Immature natural killer cell (primary cell): ENCODE results near the gene FOXC1. TPM values are rescaled to one million over a fixed set of nuclear protein-coding genes. Genes with fewer than 3 reads are reported as not detected.

Experiments
- DNase-seq, 3 donors: peaks; one replicate each; pipeline ENCODE4 v3.0.0; 2022; ENCODE audit warnings: mixed read lengths in 1 of 3
- H3K27ac Mint-ChIP-seq, 6 donors: one replicate each; pipeline ENCODE4 v1.8.0; 2020; ENCODE audit warnings: mixed read lengths in 6 of 6, mild to moderate bottlenecking in 5 of 6, inconsistent platforms in 4 of 6, moderate library complexity in 3 of 6
- H3K27me3 Mint-ChIP-seq, 3 donors: one replicate each; pipeline ENCODE4 v1.8.0; 2020 to 2021; ENCODE audit warnings: low read depth in 3 of 3, mild to moderate bottlenecking in 3 of 3, mixed read lengths in 3 of 3, moderate library complexity in 3 of 3, inconsistent platforms in 1 of 3
- H3K36me3 Mint-ChIP-seq, 3 donors: one replicate each; pipeline ENCODE4 v1.8.0; 2020; ENCODE audit warnings: mixed read lengths in 3 of 3, inconsistent platforms in 2 of 3, mild to moderate bottlenecking in 2 of 3
- H3K4me1 Mint-ChIP-seq, 2 donors: one replicate each; pipeline ENCODE4 v1.8.0; 2020; ENCODE audit warnings: inconsistent platforms in 2 of 2, mild to moderate bottlenecking in 2 of 2, mixed read lengths in 2 of 2, moderate library complexity in 1 of 2
- H3K4me3 Mint-ChIP-seq, 5 donors: one replicate each; pipeline ENCODE4 v1.8.0; 2020; ENCODE audit warnings: mild to moderate bottlenecking in 5 of 5, mixed read lengths in 5 of 5, inconsistent platforms in 3 of 5, moderate library complexity in 3 of 5
- H3K9me3 Mint-ChIP-seq, 6 donors: one replicate each; pipeline ENCODE4 v1.8.0; 2020; ENCODE audit warnings: mild to moderate bottlenecking in 6 of 6, mixed read lengths in 6 of 6, inconsistent platforms in 4 of 6, moderate library complexity in 3 of 6
- polyA plus RNA-seq, 3 donors: library from polyadenylated mRNA; unstranded; fragments of 300-500 nt; fragmentation: Illumina TruSeq; gene quantifications; one replicate each; pipeline ENCODE4 v1.2.3, GENCODE V29; 2021

FOXC1 gene
- polyA plus RNA-seq, 3 donors from 2014 or later = 0.22 TPM; not detected in 2

GRCh38 chr6:1598886-1599285, 10.8 kb upstream of the FOXC1 start:
- no peaks in the 10 kb centered on the region for H3K9me3 Mint-ChIP-seq
- H3K27ac Mint-ChIP-seq = no peak overlapping the region
- no peaks in the 10 kb centered on the region for H3K36me3 Mint-ChIP-seq
- H3K4me3 Mint-ChIP-seq = no peak overlapping the region
- peaks cover 30 to 38% (median 34%) of the 10 kb centered on the region in 3 donors for H3K27me3 Mint-ChIP-seq
- DNase-seq = no peak
- peaks cover 5 to 8% of the 10 kb centered on the region in 2 donors for H3K4me1 Mint-ChIP-seq

- no peaks in the 10 kb centered on the region for H3K36me3 Mint-ChIP-seq
- no peak for DNase-seq
- peaks cover 7 to 8% of the 10 kb centered on the region in 2 donors for H3K4me1 Mint-ChIP-seq
- H3K9me3 Mint-ChIP-seq = no peaks in the 10 kb centered on the region
- peaks cover 30 to 38% (median 34%) of the 10 kb centered on the region in 3 donors for H3K27me3 Mint-ChIP-seq
- H3K27ac Mint-ChIP-seq = no peak overlapping the region
- no peak overlapping the region for H3K4me3 Mint-ChIP-seq
Observed at GRCh38 chr6:1599469-1599868, 10.2 kb upstream of the FOXC1 start.

GRCh38 chr6:1600063-1600763, 9.5 kb upstream of the FOXC1 start:
- Mint-ChIP-seq H3K4me3 (no peak overlapping the region), H3K9me3 (no peaks in the 10 kb centered on the region), H3K27me3 (peaks cover 30 to 35% (median 31%) of the 10 kb centered on the region in 3 donors), H3K27ac (no peak overlapping the region), H3K4me1 (peaks cover 7 to 8% of the 10 kb centered on the region in 2 donors), H3K36me3 (no peaks in the 10 kb centered on the region)
- DNase-seq = no peak

- H3K4me1 Mint-ChIP-seq = peaks cover 11 to 14% of the 10 kb centered on the region in 2 donors
- H3K9me3 Mint-ChIP-seq = no peaks in the 10 kb centered on the region
- H3K36me3 Mint-ChIP-seq = no peaks in the 10 kb centered on the region
- H3K27ac Mint-ChIP-seq = no peak overlapping the region
- no peak for DNase-seq
- no peak overlapping the region for H3K4me3 Mint-ChIP-seq
- peaks cover 32 to 39% (median 34%) of the 10 kb centered on the region in 3 donors for H3K27me3 Mint-ChIP-seq
Observed at GRCh38 chr6:1600764-1601157, 9.0 kb upstream of the FOXC1 start.

- Mint-ChIP-seq H3K4me3 (no peak overlapping the region), H3K27me3 (peaks cover 29 to 40% (median 37%) of the 10 kb centered on the region in 3 donors), H3K27ac (no peak overlapping the region), H3K36me3 (no peaks in the 10 kb centered on the region), H3K4me1 (peaks cover 8 to 11% of the 10 kb centered on the region in 2 donors), H3K9me3 (no peaks in the 10 kb centered on the region)
- DNase-seq = no peak
Observed at GRCh38 chr6:1601158-1602048, 8.3 kb upstream of the FOXC1 start.

DNA sequence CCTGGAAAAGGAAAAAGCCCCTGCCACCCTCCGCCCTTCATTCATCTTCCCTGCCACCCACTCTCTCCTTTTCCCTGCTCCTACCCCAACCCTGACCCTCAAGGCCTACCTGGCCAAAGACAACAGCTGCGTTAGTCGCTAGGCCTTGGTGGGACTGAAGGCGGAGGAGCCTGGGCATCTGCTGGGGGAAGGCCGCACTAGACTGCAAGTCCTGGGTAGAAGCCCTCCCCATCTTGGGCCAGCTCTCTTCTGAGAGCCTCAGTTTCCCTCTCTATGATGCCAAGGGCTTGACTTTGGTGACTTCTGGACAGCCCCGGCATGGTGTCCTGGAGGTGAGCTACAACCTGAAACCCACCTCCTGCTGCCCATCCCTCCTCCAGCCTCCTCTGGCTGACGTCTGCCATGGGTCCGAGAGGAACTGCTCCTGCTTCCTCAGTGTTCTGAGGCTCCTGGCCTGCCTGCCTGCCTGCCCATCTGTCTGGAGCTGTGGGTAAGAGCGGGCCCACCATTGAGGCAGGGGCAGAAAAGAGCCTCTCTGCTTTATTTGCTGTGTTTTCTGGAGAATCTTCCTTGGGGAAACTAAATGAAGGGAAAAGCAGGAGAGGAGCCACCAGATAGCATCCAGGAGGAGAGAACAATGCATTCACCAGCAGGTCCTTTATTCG, 7.5 kb upstream of the FOXC1 start:
- Mint-ChIP-seq H3K36me3 (no peaks in the 10 kb centered on the region), H3K9me3 (no peaks in the 10 kb centered on the region), H3K4me3 (no peak overlapping the region), H3K27ac (no peak overlapping the region), H3K4me1 (peaks cover 9 to 14% of the 10 kb centered on the region in 2 donors), H3K27me3 (peaks cover 30 to 47% (median 43%) of the 10 kb centered on the region in 3 donors)
- no peak for DNase-seq

- Mint-ChIP-seq H3K9me3 (peaks cover 0 to 2% (median 0%) of the 10 kb centered on the region in 6 donors), H3K27me3 (peaks cover 37 to 57% (median 54%) of the 10 kb centered on the region in 3 donors), H3K27ac (no peak overlapping the region), H3K4me1 (peaks cover 25 to 28% of the 10 kb centered on the region in 2 donors), H3K36me3 (no peaks in the 10 kb centered on the region), H3K4me3 (no peak overlapping the region)
- no peak for DNase-seq
Observed at GRCh38 chr6:1603708-1604107, 6.0 kb upstream of the FOXC1 start.

GRCh38 chr6:1604158-1605003, 5.3 kb upstream of the FOXC1 start:
- H3K36me3 Mint-ChIP-seq = no peaks in the 10 kb centered on the region

GRCh38 chr6:1605004-1605892, 4.5 kb upstream of the FOXC1 start:
- Mint-ChIP-seq H3K36me3 (no peaks in the 10 kb centered on the region), H3K27me3 (peaks cover 37 to 55% (median 55%) of the 10 kb centered on the region in 3 donors), H3K4me1 (peaks cover 27 to 29% of the 10 kb centered on the region in 2 donors), H3K9me3 (peaks cover 0 to 2% (median 0%) of the 10 kb centered on the region in 6 donors), H3K27ac (no peak overlapping the region), H3K4me3 (peak overlapping the region; percentile 50 to 81 (median 56))
- DNase-seq = no peak

More at GRCh38 chr6:1604158-1605003, 5.3 kb upstream of the FOXC1 start:
- H3K9me3 Mint-ChIP-seq = peaks cover 0 to 2% (median 0%) of the 10 kb centered on the region in 6 donors
- H3K27ac Mint-ChIP-seq = no peak overlapping the region
- H3K27me3 Mint-ChIP-seq = peaks cover 40 to 60% (median 55%) of the 10 kb centered on the region in 3 donors
- peak; percentile 54 to 67 (median 59) for DNase-seq
- H3K4me3 Mint-ChIP-seq = no peak overlapping the region
- peaks cover 27 to 29% of the 10 kb centered on the region in 2 donors for H3K4me1 Mint-ChIP-seq

DNA sequence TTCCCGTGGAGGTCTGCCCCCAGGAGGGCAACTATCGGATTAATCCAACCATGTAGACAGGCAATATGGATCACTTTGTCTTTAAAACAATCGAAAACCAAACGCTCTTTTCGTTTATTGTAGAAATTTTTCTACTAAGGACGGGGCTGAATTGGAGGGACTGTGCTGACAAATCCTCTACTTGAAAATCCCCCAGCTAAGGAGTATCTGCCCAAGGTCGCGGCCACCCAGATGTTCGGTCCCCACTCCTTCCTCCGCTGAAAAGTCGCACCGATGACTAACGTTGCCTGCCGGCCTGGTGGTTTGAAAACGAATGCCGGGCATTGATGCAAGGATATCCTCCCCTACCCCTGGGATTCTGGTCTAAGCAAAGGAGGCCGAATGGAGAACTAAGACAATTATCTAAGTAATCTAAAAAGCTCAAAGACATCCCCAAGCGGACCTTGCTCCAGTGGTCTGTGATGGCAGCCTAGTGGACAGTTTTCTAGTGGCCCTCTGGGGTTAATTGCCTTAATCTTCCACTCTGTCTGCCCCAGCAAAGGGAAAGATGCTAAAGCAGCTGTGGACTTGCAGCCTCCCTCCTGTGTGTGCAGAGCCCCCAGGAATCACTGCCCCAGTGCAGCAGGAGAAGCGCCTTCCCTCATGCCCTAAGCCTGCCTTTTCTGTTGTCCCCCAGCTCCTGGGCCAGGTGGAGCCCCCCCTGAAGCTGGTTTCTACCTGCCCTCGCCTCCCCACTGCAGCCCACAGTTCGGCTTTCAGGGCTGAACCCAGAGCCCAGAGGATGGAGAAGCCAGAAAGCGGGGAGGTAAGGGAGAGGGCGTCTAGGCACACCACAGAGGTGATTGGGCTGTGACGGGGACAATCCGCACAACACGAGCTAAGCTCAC, 3.6 kb upstream of the FOXC1 start:
- Mint-ChIP-seq H3K4me1 (peaks cover 31 to 32% of the 10 kb centered on the region in 2 donors), H3K27me3 (peaks cover 32 to 55% (median 50%) of the 10 kb centered on the region in 3 donors), H3K36me3 (no peaks in the 10 kb centered on the region), H3K4me3 (peak overlapping the region in 3 of 5 donors; percentile 26 to 55 (median 28)), H3K27ac (no peak overlapping the region), H3K9me3 (peaks cover 0 to 2% (median 0%) of the 10 kb centered on the region in 6 donors)
- no peak for DNase-seq

DNA sequence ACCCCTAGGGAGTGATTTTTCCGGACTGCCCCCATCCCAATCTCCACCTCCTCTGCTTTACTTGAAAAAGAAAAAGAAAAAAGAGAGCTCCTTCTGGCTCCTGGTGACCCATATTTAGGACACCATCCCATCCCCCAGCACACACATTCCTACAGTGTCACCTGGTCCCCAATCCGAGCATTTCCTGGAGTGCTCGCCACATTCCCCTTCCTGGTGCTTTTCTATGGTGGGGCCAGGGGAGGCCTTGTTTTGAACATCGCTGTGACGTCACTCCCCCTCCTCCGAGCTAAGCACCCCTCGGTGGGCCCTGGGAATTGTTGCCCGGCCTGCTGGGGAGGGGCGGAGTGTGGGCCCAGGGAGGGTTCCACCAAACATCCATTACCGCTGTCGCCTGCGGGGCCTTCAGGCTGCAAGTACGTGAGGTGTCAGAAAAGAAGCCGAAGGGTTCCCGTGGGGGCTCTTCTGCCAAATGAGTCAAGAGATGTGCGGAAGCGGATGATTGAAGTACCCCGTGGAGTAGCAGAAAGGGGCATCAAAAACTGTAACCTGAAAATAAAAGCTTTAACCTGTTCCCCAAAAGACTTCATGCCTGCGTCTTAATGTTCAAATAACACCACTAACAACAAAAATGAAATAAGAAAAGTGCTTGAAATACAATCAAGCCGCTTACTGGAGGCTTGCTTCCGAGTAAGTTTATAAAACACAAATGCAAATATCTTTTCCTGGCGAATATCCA, 2.8 kb upstream of the FOXC1 start:
- Mint-ChIP-seq H3K4me1 (peaks cover 34% of the 10 kb centered on the region in 2 donors), H3K9me3 (peaks cover 0 to 2% (median 0%) of the 10 kb centered on the region in 6 donors), H3K36me3 (no peaks in the 10 kb centered on the region), H3K27me3 (peaks cover 32 to 57% (median 52%) of the 10 kb centered on the region in 3 donors), H3K27ac (no peak overlapping the region), H3K4me3 (peak overlapping the region in 4 of 5 donors; percentile 5 to 69 (median 14))
- no peak for DNase-seq
